Hippocampal formation (tissue), 2 donors: ENCODE results near the gene PORCN.

Experiments used
- DNase-seq, 2 donors: peaks; one replicate each; lab custom pipeline; 2025; lab: John Stamatoyannopoulos, UW

The PORCN gene

GRCh38 chrX:48508400-48509244 lies at the start of gene PORCN:
PORCN (plus strand) TSS chrX:48508992; CDS start chrX:48509821, 829 bp downstream.
- DNase-seq, result peak; percentile 47 to 73

GRCh38 chrX:48459483-48459882 lies 49.3 kb upstream of the PORCN start:
- DNase-seq, result no peak

- no peak for DNase-seq
Measured at GRCh38 chrX:48460031-48460430, 48.8 kb upstream of the PORCN start.

- no peak for DNase-seq
Measured at GRCh38 chrX:48460606-48461005, 48.2 kb upstream of the PORCN start.

GRCh38 chrX:48461830-48462229 lies 47.0 kb upstream of the PORCN start:
- DNase-seq, result no peak

- DNase-seq, result no peak
Measured at GRCh38 chrX:48465336-48465933, 43.4 kb upstream of the PORCN start.

- DNase-seq, result no peak
Measured at GRCh38 chrX:48466696-48467095, 42.1 kb upstream of the PORCN start.

- no peak for DNase-seq
Measured at GRCh38 chrX:48467281-48467761, 41.5 kb upstream of the PORCN start.

GRCh38 chrX:48468247-48468671 lies 40.5 kb upstream of the PORCN start:
- DNase-seq, result no peak

GRCh38 chrX:48468693-48469691 lies 39.8 kb upstream of the PORCN start:
- no peak for DNase-seq

GRCh38 chrX:48470110-48470832 lies 38.5 kb upstream of the PORCN start, which contains the start of gene SLC38A5:
SLC38A5 (minus strand) TSS chrX:48470260; CDS start chrX:48467924, 2,336 bp downstream.
- no peak for DNase-seq

- DNase-seq, result no peak
Measured at GRCh38 chrX:48470833-48471118, 38.0 kb upstream of the PORCN start.

GRCh38 chrX:48471504-48471903 lies 37.3 kb upstream of the PORCN start:
- DNase-seq, result no peak

- DNase-seq, result no peak
Measured at GRCh38 chrX:48472225-48472624, 36.6 kb upstream of the PORCN start.

- no peak for DNase-seq
Measured at GRCh38 chrX:48472851-48473703, 35.7 kb upstream of the PORCN start.

GRCh38 chrX:48473704-48473990 lies 35.1 kb upstream of the PORCN start:
- no peak for DNase-seq

GRCh38 chrX:48474127-48474526 lies 34.7 kb upstream of the PORCN start:
- DNase-seq, result no peak

- no peak for DNase-seq
Measured at GRCh38 chrX:48474581-48474980, 34.2 kb upstream of the PORCN start.

- DNase-seq, result no peak
Measured at GRCh38 chrX:48475296-48475695, 33.5 kb upstream of the PORCN start.

- peak; percentile 82 to 85 for DNase-seq
Measured at GRCh38 chrX:48475774-48476577, 32.8 kb upstream of the PORCN start, which contains the start of gene FTSJ1. FTSJ1 (plus strand) TSS chrX:48476199; CDS start chrX:48478048, 1,849 bp downstream.
